ENCODE results near the gene SCIMP. TPM values are rescaled to one million over a fixed set of nuclear protein-coding genes. Genes with fewer than 3 reads are reported as not detected.

The SCIMP gene
- total and polyA plus RNA-seq, 2 of the 4 experiments (the other 2 are of a cell fraction): not detected

- no peak overlapping the region for H3K9ac ChIP-seq (ENCODE audit: low read depth, low read length)
- H4K20me1 ChIP-seq (ENCODE audit: insufficient read depth, low read length): no peaks in the 10 kb centered on the region
- dilution Hi-C loops (cut with HindIII; ENCODE audit: low sequenced_read_pairs, unreplicated experiment): no loop called here
- POLR2A ChIA-PET (ENCODE audit: unreplicated experiment): no interaction called here
- no TSS peak for BruUV-seq (replicated peaks)
- DNase-seq (no peak), ATAC-seq (ENCODE audit: low read depth) (no peak)
- no peak overlapping the region for H3K27ac ChIP-seq (ENCODE audit: insufficient read depth, low read length)
- H3K4me2 ChIP-seq (ENCODE audit: low read depth, low read length): no peak overlapping the region
- no peak overlapping the region for H4K8ac ChIP-seq (ENCODE audit: low read depth in 2 of 2, low read length in 2 of 2)
- no peaks in the 10 kb centered on the region for H3K9me3 ChIP-seq (ENCODE audit: control insufficient read depth, insufficient read depth, low read length)
- no peak overlapping the region for H3K4ac ChIP-seq (ENCODE audit: low read depth, low read length)
- H3K79me1 ChIP-seq (ENCODE audit: low read depth in 1 of 2, low read length in 2 of 2): no peaks in the 10 kb centered on the region
- no peak overlapping the region for H2AK5ac ChIP-seq (ENCODE audit: low read depth, low read length)
- no peaks in the 10 kb centered on the region for H3K4me1 ChIP-seq (ENCODE audit: control insufficient read depth, insufficient read depth, low read length)
- H3K27me3 ChIP-seq (ENCODE audit: control insufficient read depth, insufficient read depth, low read length): no peaks in the 10 kb centered on the region
- H3K56ac ChIP-seq (ENCODE audit: extremely low read depth, insufficient read depth, low read length): no peak overlapping the region
- H2BK15ac ChIP-seq (ENCODE audit: low read depth, low read length): no peak overlapping the region
- H2AFZ ChIP-seq (replicated peaks; ENCODE audit: low read length, poor library complexity): no peak overlapping the region
- TF ChIP-seq NFE2L2 (IDR thresholded peaks at IDR 0.05; ENCODE audit: low read depth, low read length) (no peak), MXI1 (IDR thresholded peaks at IDR 0.05; ENCODE audit: borderline replicate concordance, low read depth, low read length) (no peak), ELK1 (IDR thresholded peaks at IDR 0.05; ENCODE audit: borderline replicate concordance, low read depth, low read length) (no peak), USF2 (IDR thresholded peaks at IDR 0.05; ENCODE audit: low read depth, low read length) (no peak), CTCF (conservative IDR thresholded peaks at IDR 0.05; ENCODE audit: low read depth, low read length) (no peak)
- H2BK120ac ChIP-seq (ENCODE audit: low read depth, low read length): no peak overlapping the region
- H4K91ac ChIP-seq (ENCODE audit: insufficient read depth, low read depth, low read length): no peak overlapping the region
- no peak overlapping the region for H4K5ac ChIP-seq (ENCODE audit: low read depth, low read length)
- H3K18ac ChIP-seq (ENCODE audit: low read depth, low read length): no peak overlapping the region
- H3K14ac ChIP-seq (replicated peaks; ENCODE audit: low read depth, low read length): no peak overlapping the region
- CTCF ChIA-PET: no interaction called here
- in situ Hi-C loops (cut with MboI; ENCODE audit: low sequenced_read_pairs): no loop called here
- intact Hi-C loops (cut with micrococcal nuclease): no loop called here
- no CpG with 5 or more reads among the region's 6 CpGs for WGBS, 2 experiments (ENCODE audit: extremely low coverage in 2 of 2, insufficient read length in 1 of 2)
- H2BK20ac ChIP-seq (ENCODE audit: low read depth, low read length): no peak overlapping the region
- H3K9me1 ChIP-seq (ENCODE audit: insufficient read depth, low read length): peaks cover 3% of the 10 kb centered on the region; the same call in 1 of the 2 replicates
- H3K36me3 ChIP-seq (ENCODE audit: control insufficient read depth, insufficient read depth, low read length): peaks cover 5% of the 10 kb centered on the region; the same call in 1 of the 2 replicates
- H3K23ac ChIP-seq (ENCODE audit: low read depth, low read length): no peak overlapping the region
- H2AK9ac ChIP-seq (replicated peaks; ENCODE audit: low read depth, low read length, poor library complexity): no peak overlapping the region
- no peak overlapping the region for H2BK5ac ChIP-seq (ENCODE audit: low read depth, low read length, poor library complexity, severe bottlenecking)
- no peak overlapping the region for H3K4me3 ChIP-seq (ENCODE audit: insufficient read depth, low read depth, low read length)
Measured at GRCh38 chr17:5219536-5219935, 15.1 kb downstream of the SCIMP start.

All from IMR-90 (cell line).